IPS-15b (cell line): ENCODE data around the gene CDKN1A.
"Not testable (repeated sequence)": the region's sequence is repeated elsewhere in the genome, so short reads cannot be mapped to it uniquely, and the experiment has no call there.

ENCODE experiments used
- H3K27me3 ChIP-seq: one replicate; pipeline ENCODE4 v1.6.1; 2013; ENCODE audit warnings: low read length; ENCODE audit not compliant: control insufficient read depth, insufficient read depth
- H3K36me3 ChIP-seq: one replicate; pipeline ENCODE4 v1.6.1; 2013; ENCODE audit warnings: low read length; ENCODE audit not compliant: control insufficient read depth, insufficient read depth
- H3K4me1 ChIP-seq: one replicate; pipeline ENCODE4 v1.6.1; 2013; ENCODE audit warnings: mild to moderate bottlenecking, low read length; ENCODE audit not compliant: control insufficient read depth, insufficient read depth
- H3K4me3 ChIP-seq: one replicate; pipeline ENCODE4 v1.5.1; 2013; ENCODE audit warnings: low read depth, low read length
- H3K9ac ChIP-seq: one replicate; pipeline ENCODE4 v1.6.1; 2013; ENCODE audit warnings: low read depth, mild to moderate bottlenecking, low read length
- H3K9me3 ChIP-seq: one replicate; pipeline ENCODE4 v1.6.1; 2013; ENCODE audit warnings: mild to moderate bottlenecking, low read length; ENCODE audit not compliant: control insufficient read depth, insufficient read depth

Gene CDKN1A

DNA sequence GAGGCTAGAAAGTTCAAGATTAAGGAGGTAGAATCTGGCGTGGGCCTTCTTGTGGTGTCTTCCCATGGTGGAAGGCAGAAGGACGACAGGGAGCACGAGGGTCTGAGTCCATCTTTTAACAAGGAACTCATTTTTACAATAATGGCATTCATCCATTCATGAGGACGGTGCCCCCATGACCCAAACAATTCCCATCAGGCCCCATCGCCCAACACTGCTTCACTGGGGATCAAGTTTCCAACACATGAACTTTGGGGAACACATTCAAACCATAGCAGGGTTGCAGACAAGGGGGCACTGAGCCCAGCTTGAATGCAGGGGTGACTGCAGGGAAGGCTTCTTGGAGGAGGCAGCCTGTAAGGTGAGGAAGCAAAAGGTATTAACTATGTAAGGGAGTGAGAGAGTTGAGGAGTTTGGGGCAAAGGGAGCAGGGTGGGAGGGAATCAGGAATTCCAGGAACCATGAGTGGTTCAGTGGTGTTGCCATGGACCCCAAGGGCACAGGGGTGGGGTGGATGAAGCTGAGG is 24.6 kb downstream of the CDKN1A start:
- H3K9me3 ChIP-seq, result no peaks in the 10 kb centered on the region

DNA sequence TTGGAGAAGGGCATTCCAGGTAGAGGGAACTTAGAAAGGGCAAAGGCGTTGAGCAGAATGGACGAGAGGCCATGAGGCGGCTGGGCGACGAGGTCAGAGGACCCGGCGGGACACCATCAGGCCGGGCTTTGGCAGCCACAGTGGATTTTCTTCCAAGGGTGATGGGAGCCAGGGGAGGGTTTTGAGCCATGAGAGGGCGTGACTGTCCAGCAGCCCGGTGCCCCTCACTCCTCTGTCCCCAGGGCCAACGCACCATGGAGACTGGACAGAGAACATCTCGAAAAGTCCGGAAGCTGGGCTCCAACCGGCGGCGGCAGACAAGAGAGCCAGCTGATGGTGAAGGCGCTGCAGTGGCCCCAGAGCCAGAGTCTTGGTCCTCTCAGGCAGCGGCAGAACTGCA is 25.5 kb downstream of the CDKN1A start:
- Histone ChIP-seq H3K4me1 (no peaks in the 10 kb centered on the region), H3K27me3 (no peaks in the 10 kb centered on the region), H3K9me3 (no peaks in the 10 kb centered on the region), H3K4me3 (no peak overlapping the region), H3K36me3 (peaks cover 3% of the 10 kb centered on the region), H3K9ac (no peak overlapping the region)

More for the DNA sequence above, 24.6 kb downstream of the CDKN1A start:
- Histone ChIP-seq H3K4me3 (no peak overlapping the region), H3K4me1 (no peaks in the 10 kb centered on the region), H3K9ac (no peak overlapping the region), H3K36me3 (peaks cover 3% of the 10 kb centered on the region), H3K27me3 (no peaks in the 10 kb centered on the region)

DNA sequence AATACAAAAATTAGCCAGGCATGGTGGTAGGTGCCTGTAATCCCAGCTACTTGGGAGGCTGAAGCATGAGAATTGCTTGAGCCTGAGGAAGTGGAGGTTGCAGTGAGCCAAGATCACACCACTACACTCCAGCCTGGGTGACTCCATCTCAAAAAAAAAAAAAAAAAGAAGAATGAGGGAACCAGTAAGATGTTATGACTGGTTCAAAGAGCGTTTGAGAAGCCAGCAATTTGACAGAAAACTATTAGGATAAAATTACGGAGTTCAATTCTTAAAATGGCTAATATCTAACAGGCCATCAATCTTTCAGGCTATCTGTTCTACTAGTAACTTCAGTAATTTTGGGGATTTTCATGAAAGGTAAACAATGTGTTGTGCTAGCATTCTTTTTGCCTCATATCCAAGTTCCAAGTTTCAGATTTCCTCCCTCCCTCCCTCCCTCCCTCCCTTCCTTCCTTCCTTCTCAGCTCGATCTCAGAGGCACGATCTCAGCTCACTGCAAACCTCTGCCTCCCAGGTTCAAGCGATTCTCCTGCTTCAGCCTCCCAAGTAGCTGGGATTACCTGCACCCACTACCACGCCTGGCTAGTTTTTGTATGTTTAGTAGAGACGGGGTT is 26.6 kb downstream of the CDKN1A start:
- H3K4me1 ChIP-seq, H3K9me3 ChIP-seq, H3K4me3 ChIP-seq, H3K9ac ChIP-seq, H3K27me3 ChIP-seq, H3K36me3 ChIP-seq: not testable (repeated sequence)

DNA sequence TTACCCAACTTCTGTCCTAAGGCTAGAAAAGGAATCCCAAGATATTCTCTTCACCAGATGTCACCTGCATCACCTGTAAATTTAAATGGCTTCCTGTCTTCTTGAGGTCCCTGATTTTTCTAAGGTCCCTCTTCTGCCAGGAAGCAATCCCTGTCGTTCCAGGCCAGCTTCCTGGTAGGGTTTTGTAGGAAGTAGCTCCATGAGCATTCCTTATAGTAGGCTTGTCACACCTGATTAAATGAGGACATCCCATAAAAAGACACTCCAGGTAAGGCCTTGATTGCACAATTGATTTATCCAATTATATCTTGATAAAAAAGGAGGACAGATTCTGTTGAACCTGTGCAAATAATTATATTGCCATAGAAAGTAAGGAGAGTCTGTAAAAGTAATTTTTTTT is 27.8 kb downstream of the CDKN1A start:
- Histone ChIP-seq H3K4me3 (no peak overlapping the region), H3K4me1 (no peaks in the 10 kb centered on the region), H3K9ac (no peak overlapping the region), H3K27me3 (no peaks in the 10 kb centered on the region), H3K9me3 (no peaks in the 10 kb centered on the region), H3K36me3 (peaks cover 3% of the 10 kb centered on the region)

DNA sequence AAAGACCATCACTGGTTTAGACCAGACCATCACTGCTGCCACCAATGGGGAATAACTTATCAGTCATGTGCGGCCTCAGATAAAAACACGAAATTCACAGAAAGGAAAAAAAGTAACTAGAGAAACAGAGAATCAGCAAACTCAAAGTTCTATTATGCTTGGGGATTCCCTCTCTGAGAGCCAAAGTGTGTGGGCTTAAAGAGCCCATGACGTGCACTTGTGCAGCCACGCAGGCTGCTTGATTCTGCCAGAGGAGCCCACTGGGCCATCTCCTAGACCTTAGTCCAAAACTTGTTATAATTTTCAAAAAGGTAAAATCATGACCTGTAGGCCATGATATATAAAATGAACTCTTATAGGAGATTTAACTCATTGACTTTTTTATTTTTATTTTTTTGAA is 34.3 kb downstream of the CDKN1A start:
- H3K4me1 ChIP-seq, result no peaks in the 10 kb centered on the region
- H3K36me3 ChIP-seq, result no peaks in the 10 kb centered on the region
- H3K4me3 ChIP-seq, result no peak overlapping the region
- no peaks in the 10 kb centered on the region for H3K9me3 ChIP-seq
- H3K9ac ChIP-seq, result no peak overlapping the region
- H3K27me3 ChIP-seq, result no peaks in the 10 kb centered on the region

DNA sequence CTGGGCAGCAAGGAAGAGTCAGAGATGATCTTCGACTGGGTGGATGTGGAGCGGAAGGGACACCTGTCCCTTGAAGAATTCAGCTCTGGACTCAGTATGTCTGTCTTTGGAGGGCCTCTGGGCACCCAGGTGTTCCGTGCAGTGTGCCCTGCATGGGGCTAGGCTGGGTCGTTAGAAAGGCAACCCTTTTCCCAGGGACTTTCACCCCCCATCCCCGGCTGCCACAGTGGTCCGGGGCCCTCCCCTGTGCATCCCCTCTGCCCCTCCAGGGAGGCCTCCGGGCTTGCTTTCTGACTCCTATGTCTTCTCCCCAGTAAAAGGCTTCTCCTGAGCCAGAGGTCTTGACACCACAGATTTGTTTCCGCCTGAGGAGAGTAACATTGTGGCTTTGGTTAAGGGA is 35.3 kb downstream of the CDKN1A start:
- Histone ChIP-seq H3K9ac (no peak overlapping the region), H3K4me1 (no peaks in the 10 kb centered on the region), H3K4me3 (no peak overlapping the region), H3K36me3 (no peaks in the 10 kb centered on the region), H3K9me3 (no peaks in the 10 kb centered on the region), H3K27me3 (no peaks in the 10 kb centered on the region)

DNA sequence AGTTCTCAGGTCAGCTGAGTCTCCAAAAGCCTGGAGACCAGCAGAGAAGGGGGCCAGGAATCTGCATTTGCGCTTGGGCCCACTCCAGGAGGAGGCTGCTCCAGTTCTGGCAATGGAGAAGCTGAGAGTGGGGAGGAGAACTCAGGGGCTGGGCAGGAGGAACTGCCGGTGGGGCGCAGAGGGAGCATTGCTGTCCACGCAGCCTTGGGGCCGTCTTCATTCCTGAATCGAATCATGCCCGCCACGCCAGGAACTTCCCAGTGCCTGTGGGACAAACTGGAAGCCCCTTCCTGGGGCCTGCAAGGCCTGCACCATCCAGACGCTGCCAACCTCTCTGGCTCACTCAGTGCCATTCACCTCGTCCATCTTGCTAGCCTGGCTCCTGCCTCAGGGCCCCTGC is 36.0 kb downstream of the CDKN1A start:
- H3K27me3 ChIP-seq, result no peaks in the 10 kb centered on the region
- no peak overlapping the region for H3K9ac ChIP-seq
- H3K4me1 ChIP-seq, result no peaks in the 10 kb centered on the region
- no peak overlapping the region for H3K4me3 ChIP-seq
- no peaks in the 10 kb centered on the region for H3K36me3 ChIP-seq
- no peaks in the 10 kb centered on the region for H3K9me3 ChIP-seq

DNA sequence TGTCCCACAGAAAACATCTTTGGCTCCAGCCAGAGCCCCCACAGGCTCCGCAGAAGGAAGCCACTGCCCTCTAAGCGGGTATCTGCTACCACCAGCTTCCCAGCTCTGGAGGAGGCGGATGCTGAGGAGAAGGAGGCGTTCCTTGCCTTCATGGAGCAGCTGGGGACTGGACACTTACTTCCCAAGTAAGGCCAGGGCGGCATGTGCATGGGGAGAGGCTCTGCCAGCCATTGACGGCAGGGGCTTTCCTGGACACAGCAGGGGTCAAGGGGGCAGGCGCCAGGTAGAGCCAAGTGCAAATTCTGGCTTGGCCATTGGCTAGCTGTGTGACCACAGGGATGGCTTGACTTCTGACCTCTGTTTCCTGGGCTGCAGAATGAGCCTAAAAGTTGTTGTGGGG is 37.0 kb downstream of the CDKN1A start:
- no peak overlapping the region for H3K9ac ChIP-seq
- no peaks in the 10 kb centered on the region for H3K9me3 ChIP-seq
- H3K36me3 ChIP-seq, result no peaks in the 10 kb centered on the region
- H3K27me3 ChIP-seq, result no peaks in the 10 kb centered on the region
- H3K4me3 ChIP-seq, result no peak overlapping the region
- no peaks in the 10 kb centered on the region for H3K4me1 ChIP-seq

DNA sequence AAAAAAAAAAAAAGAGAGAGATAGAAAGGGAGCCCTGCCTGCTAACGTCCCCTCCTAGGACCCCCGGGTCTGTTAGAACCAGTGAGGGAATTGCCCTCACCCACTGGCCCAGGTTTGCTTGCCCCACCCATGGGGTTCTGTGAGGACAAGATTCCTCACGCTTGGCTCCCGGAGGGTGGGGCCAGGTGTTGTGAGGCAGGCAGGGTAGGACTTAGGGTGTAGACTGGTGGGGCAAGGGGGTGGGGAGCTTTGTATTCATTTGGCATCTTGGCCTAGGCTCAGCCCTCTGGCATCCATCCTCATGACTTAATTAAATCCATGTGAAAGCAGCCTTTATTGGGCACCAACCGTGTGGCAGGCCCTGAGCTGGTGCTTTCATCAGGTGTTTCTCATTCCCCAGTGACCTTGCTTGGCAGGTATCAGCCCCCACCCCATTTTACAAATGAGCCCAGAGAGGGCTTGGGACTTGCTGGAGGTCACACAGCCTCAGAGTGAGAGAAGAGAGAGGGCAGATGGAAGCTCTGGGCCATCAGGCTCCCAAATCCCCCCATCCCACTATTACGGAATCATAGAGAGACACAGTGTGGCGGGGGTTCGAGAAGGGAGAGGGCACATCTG is 38.1 kb downstream of the CDKN1A start:
- no peak overlapping the region for H3K4me3 ChIP-seq
- no peaks in the 10 kb centered on the region for H3K27me3 ChIP-seq
- no peaks in the 10 kb centered on the region for H3K9me3 ChIP-seq
- H3K36me3 ChIP-seq, result no peaks in the 10 kb centered on the region
- no peaks in the 10 kb centered on the region for H3K4me1 ChIP-seq
- H3K9ac ChIP-seq, result no peak overlapping the region

DNA sequence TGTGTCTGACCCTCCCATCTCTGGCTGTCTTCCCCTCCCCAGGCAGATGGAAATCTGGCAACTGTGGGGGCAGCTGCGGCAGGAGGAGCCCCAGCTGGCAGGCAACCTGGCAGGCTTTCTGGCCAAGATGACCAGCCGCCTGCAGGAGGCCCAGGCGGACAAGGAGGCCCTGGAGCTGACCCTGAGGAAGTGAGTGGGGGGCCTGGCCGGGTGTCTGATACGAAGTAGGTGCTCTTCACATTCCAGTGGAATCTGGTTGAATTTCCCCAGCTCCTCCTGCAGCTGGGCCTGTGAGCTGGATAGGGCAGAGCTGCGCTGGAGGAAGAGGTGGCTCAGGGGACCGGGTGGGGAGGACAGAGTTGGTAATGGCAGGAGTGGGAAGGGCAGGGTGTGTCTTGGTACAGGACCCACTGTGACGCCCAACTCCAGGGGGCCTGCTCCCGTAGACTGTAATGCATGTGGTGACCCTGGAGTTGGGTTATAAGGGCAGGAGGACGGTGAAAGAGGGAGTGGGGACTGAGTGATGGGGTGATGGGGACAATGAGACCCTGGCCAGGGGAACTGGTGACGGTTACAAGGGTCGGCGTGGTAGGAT is 38.8 kb downstream of the CDKN1A start:
- Histone ChIP-seq H3K27me3 (no peaks in the 10 kb centered on the region), H3K4me1 (no peaks in the 10 kb centered on the region), H3K9ac (no peak overlapping the region), H3K4me3 (no peak overlapping the region), H3K36me3 (no peaks in the 10 kb centered on the region), H3K9me3 (no peaks in the 10 kb centered on the region)

DNA sequence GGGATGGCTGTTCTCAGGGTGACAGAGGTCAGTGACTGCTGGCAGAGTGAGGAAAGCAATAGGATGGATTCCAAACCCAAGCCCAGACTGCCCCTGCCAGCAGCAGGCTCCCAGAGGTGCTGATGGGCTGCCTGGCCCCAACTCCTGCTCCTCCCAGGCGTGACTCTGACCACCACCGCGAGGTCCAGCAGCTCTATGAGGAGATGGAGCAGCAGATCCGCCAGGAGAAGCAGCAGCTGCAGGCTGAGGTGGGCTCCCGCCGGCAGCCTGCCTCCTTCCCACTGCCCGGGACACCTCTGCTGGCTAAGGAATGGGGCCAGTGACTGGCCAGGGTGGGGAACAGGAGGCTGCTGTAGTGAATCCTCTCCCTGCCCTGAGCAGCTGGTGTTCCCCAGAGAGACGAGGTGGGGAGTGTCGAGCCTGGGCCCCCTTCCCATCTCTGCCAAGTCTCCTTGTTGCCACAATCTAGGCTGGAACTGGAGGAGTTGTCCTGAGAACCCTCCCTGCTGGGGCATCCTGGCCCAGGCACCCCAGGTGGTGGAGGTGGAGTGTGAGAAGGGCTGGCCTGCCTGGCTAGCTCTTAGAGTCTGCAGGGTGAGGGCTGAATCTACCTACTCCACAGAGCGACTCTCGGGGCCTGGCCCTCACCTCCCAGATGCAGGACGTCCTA is 39.5 kb downstream of the CDKN1A start:
- no peaks in the 10 kb centered on the region for H3K27me3 ChIP-seq
- H3K4me1 ChIP-seq, result no peaks in the 10 kb centered on the region
- H3K36me3 ChIP-seq, result no peaks in the 10 kb centered on the region
- no peak overlapping the region for H3K4me3 ChIP-seq
- no peaks in the 10 kb centered on the region for H3K9me3 ChIP-seq
- no peak overlapping the region for H3K9ac ChIP-seq

DNA sequence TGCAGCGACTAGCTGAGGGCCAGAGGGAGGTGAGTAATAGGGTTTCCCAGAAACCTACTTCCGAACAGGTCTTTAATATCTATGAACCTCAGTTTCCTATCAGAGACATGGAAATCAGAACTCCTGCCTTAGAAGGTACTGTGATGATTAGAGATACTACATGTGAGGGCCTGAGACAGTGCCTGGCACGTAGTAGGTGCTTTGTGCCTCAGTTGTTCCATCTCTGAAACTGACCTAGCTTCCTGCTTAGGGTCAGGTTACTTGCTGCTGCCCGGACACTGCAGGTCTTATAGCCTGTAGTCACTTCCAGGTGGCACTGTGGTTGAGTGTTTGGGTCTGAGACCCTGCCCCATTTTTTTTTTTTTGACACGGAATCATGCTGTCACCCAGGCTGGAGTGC is 40.0 kb downstream of the CDKN1A start:
- no peaks in the 10 kb centered on the region for H3K4me1 ChIP-seq
- no peak overlapping the region for H3K4me3 ChIP-seq
- no peaks in the 10 kb centered on the region for H3K36me3 ChIP-seq
- H3K9me3 ChIP-seq, result no peaks in the 10 kb centered on the region
- no peak overlapping the region for H3K9ac ChIP-seq
- H3K27me3 ChIP-seq, result no peaks in the 10 kb centered on the region
